ENCODE results near the gene RSRC1.

DNA sequence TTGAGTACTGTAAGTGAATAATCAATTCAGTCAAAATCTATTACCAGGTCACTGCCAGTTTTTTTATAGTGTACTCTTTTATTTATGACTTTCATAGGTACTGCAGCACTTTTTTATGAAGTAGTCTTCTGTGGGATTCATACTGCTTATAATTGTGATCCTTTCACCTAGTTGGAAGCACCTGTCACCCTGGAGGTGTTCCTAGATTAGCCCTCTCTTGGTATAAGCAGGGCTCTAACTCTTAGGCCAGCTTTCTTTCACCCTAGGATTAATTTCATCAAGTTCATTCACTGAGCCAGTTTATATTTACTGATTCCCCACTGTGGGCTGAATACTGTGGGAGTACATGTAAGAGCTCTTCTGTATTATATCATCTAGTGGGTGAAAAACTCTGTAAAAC, 395.2 kb downstream of the RSRC1 start:
- no peak for TF ChIP-seq POLR2AphosphoS5 (IDR thresholded peaks at IDR 0.05; ENCODE audit: low read depth, low read length)
- no peak for TF ChIP-seq CTCF (IDR thresholded peaks at IDR 0.05; ENCODE audit: control extremely low read depth in 1 of 3, insufficient read depth in 1 of 3, low read depth in 1 of 3, low read length in 3 of 3)
- TF ChIP-seq EZH2 (IDR thresholded peaks at IDR 0.05; ENCODE audit: low read depth, low read length, severe bottlenecking) = no peak
- TF ChIP-seq ZNF274 (IDR thresholded peaks at IDR 0.05; ENCODE audit: borderline replicate concordance, extremely low read depth, low read length) = no peak
- TF ChIP-seq TAF1 (IDR thresholded peaks at IDR 0.05; ENCODE audit: low read depth, low read length) = no peak

Data from H1 (cell line).